GM18858 (cell line): ENCODE data around the gene TGIF2.
"Not testable (repeated sequence)": the region's sequence is repeated elsewhere in the genome, so short reads cannot be mapped to it uniquely, and the experiment has no call there.

Experiments used
- ATAC-seq: cut with Tn5 transposase; IDR thresholded peaks from one replicate; pipeline ENCODE4 v1.9.1; 2021; ENCODE audit not compliant: unreplicated experiment

TGIF2 gene

DNA sequence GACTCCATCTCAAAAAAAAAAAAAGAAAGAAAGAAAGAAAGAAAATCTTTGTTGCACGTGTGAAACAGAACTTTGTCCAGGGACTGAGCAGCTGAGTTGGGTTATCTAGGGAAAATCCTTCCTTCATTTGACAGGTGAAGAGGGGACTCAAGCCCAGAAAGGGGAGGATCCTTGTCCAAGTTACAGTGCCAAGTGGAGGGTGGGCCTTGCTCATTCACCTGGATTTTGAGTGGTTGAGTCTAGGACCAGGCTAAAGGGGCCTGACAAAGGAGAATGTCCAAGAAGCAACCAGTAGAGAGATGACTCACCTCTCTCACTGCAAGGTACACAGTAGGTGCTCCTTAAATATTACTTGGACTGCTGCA is 2.7 kb downstream of the TGIF2 start:
- no peak for ATAC-seq

DNA sequence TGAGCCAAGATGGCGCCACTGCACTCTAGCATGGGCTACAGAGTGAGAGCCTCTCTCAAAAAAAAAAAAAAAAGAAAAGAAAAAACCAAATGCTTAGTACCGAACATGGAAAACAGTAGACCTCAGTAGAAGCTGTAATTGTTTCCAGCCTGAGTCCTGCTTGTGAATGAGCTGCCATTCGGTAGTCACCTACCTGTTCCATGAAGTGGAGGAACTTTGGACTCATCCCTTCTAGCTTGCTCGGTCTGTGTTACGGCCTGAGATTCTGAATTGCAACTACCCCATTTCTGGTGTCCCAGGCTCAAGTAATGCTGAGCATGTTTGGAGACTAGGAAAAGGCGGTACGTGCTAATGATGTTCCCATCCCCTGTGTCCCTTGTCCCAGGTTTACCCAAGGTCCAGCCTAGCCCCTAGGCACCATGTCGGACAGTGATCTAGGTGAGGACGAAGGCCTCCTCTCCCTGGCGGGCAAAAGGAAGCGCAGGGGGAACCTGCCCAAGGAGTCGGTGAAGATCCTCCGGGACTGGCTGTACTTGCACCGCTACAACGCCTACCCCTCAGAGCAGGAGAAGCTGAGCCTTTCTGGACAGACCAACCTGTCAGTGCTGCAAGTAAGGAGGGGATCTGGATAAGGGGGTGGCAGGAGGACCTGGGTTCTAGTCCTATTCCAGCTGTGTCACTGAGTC is 5.1 kb downstream of the TGIF2 start:
- no peak for ATAC-seq

DNA sequence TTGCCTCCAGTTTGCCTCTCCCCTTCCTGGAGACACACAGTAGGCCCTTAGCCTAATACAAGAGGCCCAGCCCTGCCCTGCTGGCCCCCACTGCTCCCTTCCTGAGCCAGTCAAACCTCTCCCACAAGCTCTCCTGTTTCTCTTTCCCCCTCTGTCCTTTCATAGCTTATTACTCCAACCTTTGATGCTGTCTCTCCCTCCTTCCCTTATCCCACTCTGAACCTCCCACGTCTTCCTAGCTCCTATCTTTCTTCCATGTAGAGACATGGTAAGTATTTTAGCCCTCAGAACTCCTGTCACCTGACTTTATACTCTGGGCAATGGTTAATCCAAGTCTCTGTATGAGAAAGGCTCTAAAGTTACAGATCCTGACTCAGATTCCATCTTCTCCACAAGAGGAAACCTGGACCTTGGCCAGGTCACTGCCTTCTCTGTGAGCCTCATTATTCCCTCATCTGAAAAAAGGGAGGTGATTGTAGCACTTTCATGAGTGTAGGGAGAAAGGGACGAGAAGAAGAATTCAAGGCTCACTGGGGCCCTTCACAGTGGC is 6.7 kb downstream of the TGIF2 start:
- ATAC-seq = no peak

DNA sequence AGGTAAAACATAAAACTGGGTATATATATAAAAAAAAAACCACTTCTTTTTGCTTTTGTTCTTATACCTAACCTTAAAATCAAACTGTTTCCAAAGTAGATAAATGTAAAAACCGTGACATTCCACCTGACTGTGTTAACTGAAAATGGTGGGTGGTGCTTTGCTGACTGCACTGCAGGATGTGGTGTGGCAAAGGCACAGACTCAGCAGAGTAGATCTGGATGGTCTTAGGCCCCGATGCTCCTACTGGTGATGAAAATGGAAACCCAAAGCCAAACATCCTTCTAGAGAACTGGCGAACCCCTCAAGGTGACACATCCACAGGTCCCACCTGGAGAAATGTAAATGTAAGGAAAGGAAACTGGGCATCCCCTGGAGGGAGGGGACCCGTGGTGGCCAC is 8.9 kb downstream of the TGIF2 start:
- ATAC-seq = no peak

DNA sequence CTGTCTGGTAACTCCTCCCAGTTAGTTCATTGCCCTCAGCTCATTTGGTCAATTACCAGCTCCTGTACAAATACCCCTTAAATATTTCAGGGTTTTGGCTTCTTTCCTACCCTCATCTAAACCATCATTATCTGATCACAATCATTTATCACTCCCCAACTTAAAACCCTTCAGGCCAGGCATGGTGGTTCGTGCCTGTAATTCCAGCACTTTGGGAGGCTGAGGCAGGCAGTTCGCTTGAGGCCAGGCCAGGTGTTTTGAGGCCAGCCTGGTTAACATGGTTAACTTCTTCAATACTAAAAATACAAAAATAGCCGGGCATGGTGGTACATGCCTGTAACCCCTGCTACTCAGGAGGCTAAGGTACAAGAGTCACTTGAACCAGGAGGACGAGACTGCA is 9.4 kb downstream of the TGIF2 start:
- no peak for ATAC-seq

DNA sequence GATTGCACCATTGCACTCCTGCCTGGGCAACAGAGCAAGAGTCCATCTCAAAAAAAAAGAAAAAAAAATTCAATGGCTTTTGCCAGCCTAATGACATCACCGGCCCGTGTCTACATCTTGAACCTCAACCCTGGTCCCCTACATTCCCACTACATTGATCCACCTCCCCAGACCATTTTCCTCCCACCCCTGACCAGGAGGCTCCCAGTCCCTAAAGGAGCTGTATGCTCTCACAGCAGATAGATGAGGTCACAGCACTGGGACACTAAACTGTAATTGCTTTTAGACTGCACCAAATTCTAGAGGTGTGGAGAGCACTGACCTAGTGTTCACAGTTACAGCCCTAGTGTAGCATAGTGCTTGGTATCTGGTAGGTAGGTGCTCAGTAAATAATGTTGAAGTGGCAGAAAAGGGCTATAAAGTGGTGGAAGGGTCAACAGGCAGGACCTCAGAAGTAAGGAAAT is 10.7 kb downstream of the TGIF2 start:
- ATAC-seq = no peak

DNA sequence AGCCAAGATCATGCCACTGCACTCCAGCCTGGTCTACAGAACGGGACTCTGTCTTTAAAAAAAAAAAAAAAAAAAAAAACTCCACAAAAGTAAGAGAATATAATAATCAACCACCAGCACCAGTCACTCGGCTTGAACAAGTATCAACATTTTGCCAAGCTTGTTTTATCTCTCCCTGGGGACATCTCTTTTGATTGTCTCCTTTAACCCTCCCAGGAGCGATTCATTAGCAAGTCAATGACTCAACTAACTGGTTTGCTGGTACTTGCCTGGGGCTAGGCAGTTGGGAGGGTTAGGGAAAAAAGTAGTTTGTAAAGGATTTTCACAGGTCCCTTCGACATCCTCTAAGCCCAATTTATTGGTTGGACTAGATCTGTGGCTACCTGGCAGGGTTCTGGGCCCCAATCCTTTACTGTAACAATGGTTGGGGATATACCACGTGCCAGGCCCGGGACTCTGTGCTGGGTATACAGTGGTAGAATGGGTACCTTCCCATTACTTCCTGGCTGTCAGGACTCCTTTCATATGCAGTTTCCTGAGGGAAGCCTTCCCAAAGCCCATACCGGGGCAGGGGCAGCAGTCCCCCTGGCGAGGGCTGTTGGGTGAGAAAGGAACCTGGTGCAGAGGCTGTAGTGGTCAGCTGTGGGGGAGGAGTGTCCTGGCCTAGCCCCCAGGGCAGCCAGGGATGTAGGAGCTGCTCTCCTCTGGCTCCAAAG is 12.2 kb downstream of the TGIF2 start:
- ATAC-seq = no peak

DNA sequence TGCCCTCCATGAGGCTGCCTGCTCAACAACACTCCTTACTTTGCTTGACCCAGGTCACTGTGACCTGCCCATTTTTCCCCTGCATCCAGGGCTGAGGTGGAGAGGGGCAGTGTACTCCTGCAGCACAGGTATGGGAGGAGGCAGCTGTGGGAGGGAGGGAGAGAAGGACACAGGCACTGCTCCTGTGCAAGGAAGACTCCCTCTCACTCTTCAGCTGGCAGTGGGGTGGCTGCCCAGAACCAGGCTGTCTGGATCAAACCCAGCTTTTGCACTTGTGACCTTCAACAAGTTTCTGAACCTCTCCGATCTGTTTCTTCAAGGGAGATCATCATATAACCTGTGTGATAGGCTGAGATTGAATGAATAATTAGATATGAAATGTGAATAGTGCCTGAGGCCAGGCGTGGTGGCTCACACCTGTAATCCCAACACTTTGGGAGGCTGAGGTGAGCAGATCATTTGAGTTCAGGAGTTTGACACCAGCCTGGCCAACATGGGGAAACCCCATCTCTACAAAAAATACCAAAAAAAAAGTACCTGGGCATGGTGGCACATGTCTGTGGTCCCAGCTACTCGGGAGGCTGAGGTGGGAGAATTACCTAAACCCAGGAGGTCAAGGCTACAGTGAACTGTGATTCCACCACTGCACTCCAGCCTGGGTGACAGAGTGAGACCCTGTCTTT is 14.1 kb downstream of the TGIF2 start:
- no peak for ATAC-seq

DNA sequence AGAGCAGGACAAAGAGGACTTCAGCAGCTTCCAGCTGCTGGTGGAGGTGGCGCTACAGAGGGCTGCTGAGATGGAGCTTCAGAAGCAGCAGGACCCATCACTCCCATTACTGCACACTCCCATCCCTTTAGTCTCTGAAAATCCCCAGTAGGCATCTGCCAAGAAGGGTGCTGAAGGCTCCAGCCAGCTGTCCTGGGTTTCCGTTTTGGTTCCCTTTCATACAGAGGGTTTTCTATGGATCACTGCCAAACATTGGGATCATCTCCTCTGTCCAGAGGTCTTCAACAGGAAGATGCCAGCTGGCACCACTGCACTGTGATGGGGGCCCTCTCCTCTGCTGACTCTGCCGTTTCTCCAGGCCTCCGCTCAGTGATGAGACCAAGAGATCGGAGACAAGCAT is 17.9 kb downstream of the TGIF2 start:
- no peak for ATAC-seq

DNA sequence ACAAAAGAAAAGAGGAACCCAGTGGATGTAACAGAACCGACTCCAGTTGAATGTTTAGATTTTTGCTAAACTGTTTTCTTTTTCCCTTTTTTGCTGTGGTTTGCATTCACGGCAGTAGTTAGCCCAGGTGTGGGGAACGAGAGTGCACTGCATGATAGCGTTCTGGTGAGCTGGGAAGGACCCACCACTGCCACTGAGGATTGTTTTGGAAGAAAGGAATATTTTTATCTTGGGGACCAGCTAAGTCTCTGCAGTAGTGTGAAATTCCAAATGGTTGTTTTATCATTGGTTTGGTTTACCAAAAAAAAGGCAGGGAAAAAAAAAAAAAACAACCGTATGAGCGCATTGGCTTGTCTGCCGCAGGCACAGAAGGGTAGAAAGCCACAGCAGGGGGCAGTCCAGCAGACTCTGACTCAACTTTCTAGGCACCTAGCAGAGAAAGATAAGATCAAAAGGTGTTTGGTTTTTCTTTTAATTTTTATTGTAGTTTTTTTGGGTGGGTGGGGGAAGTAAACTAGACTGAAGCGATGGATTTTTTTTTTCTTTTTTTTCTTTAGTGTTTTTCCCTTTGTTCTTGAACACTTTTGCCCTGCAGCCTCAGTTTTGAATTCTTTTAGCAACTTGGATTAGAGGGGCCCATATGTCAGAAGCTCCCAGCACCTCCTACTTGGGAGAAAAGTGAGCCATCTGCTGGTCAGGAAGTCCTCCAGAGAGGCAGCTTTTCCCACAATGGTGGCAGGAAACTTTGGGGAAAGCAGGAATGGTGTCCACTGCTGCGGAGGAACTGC is 18.7 kb downstream of the TGIF2 start:
- ATAC-seq = no peak

DNA sequence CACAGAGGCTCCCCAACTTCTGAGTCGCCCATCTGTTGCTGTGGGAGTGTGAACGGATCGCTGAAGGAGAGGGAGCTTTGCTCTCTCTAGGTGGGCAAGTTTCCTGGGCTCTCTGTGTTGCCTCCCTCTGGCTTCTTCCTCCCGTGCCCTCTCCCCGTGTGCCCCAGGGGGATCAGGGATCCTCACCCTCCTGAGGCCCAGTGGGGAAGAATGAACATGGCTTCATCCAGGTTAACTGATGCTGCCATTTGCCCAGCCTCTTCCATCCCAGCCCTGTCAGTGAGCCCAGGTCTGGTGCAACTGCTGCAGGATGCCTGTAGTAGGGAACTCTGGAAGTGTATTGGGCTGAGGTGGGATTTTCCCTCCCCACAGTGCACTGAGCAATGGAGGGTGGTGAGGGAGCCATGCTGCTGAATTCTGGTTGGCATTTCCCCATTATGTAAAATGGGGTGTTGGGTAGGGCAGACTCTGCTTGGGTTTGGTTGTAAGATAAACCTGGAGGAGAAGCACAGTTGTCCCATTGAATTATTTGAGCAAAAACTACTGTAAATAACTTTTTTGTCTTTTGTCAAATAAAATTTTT is 20.0 kb downstream of the TGIF2 start:
- ATAC-seq = no peak

DNA sequence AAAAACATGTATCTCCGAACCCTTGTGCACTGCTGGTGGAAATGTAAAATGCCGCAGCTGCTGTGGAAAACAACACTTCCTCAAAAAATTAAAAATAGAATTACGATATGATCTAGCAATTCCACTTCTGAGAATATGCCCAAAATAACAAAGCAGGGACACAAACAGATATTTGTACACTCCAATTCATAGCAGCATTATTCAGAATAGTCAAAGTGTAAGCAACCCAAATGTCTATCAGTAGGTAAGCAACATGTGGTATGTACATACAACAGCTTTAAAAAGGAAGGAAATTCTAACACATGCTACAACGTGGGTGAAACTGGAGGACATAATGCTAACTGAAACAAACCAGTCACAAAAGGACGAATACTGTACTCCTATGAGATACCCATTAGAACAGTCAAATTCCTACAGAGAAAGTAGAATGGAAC is 26.5 kb downstream of the TGIF2 start:
- no peak for ATAC-seq

DNA sequence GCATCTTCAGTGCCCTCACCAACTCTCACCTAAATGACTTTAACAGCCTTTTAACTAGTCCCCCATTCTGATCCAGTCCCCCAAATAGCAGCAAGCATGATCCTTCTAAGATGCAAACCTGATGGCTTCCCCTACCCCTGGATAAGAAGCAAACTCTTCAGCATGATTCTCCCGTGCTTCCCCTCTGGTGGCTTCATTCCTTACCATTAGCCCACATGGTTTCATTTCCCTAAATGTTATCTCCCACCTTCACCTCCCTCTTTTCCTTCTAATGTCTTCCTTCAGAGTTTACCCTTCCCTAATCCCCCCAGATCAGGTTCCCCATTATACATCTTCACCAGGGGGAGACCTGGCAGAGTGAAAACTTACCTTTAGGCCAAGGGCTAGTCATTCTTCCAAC is 28.1 kb downstream of the TGIF2 start:
- no peak for ATAC-seq

DNA sequence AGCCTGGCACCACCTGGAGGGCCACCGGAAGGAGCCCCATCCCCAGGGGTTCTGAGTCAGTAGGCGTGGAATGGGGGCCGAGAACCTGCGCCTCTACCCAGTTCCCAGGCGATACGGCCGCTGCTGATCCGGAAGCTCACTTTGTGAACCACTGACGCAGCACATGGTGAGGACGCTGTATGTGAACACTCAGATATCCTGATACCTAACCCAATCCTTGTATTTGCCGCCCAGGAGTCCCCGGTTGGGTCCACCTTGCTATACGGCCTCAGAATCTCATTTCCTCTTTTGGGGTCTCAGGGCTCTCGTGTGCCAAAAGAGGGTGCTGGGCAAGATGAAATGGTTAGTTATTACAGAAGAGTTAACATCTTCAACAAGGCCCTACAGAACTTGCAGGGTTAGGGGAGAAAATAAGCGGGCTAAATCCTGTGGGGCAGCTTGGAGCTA is 31.6 kb downstream of the TGIF2 start:
- ATAC-seq = peak; percentile 11

DNA sequence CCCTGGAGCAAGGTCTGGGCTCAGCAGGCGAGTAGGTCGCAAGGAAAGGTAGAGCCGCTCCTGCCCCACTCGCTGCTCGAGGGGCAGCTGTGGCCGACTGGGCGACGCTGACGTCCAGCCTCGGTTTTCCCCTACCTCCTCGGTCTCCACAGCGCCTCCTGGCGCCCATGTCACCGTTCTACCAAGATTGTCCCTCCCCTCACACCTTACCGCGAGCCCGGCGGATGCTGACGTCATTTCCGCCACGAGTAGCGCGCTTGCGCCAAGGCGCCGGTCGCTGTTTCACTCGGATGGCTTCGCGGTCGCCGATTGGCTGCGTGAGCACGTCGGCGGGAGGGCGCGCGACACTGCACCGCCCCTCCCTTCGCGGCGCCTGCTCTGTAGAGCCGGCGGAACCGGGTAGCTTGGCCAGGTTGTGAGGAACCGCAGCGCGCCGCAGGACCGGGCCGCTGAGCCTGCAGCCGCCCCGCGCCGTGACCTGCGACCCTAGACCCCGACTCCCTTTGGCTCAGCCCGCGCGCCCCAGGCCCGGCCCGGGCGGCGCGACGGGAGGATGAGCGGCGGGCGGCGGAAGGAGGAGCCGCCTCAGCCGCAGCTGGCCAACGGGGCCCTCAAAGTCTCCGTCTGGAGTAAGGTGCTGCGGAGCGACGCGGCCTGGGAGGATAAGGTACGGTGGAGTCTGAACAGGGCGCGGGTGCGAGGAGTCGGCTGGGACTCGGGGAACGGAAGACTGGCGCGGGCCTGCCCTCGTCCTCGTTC is 32.2 kb downstream of the TGIF2 start, which contains the start of gene RAB5IF:
Gene RAB5IF, plus strand, starts transcription at position 381 of the 759 bp plus-strand sequence. Its CDS starts 173 bp downstream, at position 554.
- ATAC-seq = peak; percentile 77

DNA sequence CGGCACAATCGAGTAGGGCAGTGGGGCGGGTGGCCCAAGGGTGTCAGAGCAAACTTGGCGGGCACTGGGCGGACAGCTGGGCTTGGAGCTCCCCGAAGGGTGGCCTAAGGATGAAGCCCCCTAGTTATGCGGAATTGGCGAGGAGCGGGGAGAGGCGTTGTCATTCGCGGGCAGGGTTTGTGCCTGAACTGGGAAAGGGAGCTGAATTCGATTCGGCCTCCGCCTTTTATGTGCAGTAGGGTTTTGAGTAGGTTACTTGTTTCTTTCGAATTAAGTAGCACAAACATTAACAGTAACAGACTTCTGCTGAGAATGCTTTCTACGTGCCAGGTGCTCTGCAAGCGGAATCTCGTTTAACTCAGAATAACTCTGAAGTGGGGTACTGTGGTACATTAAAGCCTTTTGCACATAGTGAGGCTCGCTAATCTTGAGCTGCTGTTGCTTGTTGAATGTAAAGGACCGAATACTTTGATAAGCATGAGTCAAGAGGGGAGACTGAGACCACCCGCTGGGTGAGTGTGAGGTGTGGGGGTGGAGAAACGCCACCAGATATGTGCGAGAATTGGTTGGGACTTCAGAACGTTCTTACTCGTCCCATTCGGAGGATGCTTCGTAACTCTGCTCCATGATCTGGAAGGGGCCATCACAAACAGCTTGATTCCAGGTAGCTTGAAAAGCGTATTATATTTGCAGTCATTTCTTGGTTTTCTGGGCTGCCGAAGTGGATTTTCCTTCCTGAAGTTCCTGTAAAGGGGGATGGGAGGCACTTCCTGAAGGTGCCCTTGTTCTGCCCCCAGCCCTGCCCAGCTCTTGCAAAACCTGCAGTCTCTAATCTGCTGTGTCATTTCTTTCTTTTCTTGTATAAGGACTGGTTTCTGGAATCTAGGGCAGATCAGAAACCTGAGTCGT is 33.0 kb downstream of the TGIF2 start:
- no peak for ATAC-seq

DNA sequence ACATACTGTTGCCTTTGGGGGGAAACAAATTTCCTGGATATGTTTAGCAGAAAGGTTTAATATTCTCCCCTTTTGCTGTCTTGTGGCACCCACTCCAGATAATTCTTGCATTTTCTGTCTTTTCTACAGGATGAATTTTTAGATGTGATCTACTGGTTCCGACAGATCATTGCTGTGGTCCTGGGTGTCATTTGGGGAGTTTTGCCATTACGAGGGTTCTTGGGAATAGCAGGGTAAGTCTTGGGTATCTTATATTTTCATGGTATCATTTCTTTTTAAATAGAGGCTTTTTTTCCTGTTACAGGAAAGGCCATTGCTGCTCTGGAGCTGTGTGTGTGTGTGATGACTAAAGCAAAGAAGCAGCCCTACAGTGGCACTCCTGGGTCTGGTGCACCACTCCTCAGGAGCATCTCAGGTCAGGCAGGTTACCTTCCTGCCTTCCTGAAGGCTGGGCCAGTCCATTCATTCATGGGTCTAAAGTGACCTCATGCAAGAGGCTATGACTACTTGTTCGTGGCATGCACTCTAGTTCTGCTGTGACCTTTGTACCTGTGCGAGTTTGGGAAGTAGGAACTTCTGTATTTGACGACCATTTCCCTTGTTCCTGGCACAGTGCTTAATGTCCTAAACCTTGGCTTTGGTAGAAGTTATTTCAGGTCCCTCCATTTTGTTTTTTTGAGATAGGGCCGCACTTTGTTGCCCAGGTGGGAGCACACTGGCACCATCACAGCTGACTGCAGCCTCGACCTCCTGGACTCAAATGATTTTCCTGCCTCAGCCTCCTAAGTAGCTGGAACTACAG is 34.4 kb downstream of the TGIF2 start:
- ATAC-seq = no peak

DNA sequence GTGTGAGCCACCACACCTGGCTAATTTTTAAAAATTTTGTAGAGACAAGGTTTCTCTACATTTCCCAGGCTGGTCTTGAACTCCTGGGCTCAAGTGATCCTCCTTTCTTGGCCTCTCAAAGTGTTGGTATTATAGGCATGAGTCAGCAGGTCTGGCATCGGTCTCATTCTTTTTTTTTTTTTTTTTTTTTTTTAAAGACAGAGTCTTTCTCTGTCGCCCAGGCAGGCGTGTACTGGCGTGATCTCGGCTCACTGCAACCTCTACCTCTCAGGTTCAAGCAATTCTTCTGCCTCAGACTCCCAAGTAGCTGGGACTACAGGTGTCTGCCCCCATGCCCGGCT is 35.0 kb downstream of the TGIF2 start:
- not testable (repeated sequence) for ATAC-seq
